Panc1 (cell line): ENCODE data around the gene MEMO1. TPM values are rescaled to one million over a fixed set of nuclear protein-coding genes. Genes with fewer than 3 reads are reported as not detected.

Source experiments
- ATAC-seq: fragments of 200-7000 bp; cut with Tn5 transposase; 2 replicates; pipeline ENCODE4 v1.9.1; 2020; ENCODE audit warnings: mild to moderate bottlenecking, moderate library complexity
- BruUV-seq: library from RNA; stranded (reverse); fragments of 400-500 nt; replicated peaks from 2 replicates; lab custom pipeline; 2021; lab: Mats Ljungman, UMichigan
- CTCF ChIA-PET: fragments of 300-600 bp; sonication (Branson Sonifier 250); formaldehyde crosslinking; loops from one replicate; lab custom pipeline; 2022; ENCODE audit warnings: antibody characterized with exemption; lab: Charles Lee
- POLR2A ChIA-PET: fragments of 300-600 bp; sonication (Branson Sonifier 250); formaldehyde crosslinking; loops from one replicate; lab custom pipeline; 2022; ENCODE audit warnings: antibody characterized with exemption; lab: Charles Lee
- DNase-seq: peaks from one replicate; pipeline ENCODE4 v3.0.0-alpha.2; 2010; ENCODE audit warnings: low read depth, low spot score
- H3K27ac ChIP-seq: 2 replicates; pipeline ENCODE4 v1.5.1; 2011; ENCODE audit warnings: mild to moderate bottlenecking, low read length, inconsistent platforms
- H3K27me3 ChIP-seq: fragments of 200-500 bp; sonication (Bioruptor generic); 2 replicates; pipeline ENCODE4 v1.6.0; 2014; ENCODE audit warnings: low read length, inconsistent platforms; ENCODE audit not compliant: control insufficient read depth, insufficient read depth
- H3K36me3 ChIP-seq: fragments of 200-500 bp; sonication (Bioruptor generic); 2 replicates; pipeline ENCODE4 v1.5.1; 2014; ENCODE audit warnings: inconsistent platforms, mild to moderate bottlenecking, low read length, moderate library complexity; ENCODE audit not compliant: control insufficient read depth, insufficient read depth
- H3K4me1 ChIP-seq: 2 replicates; pipeline ENCODE4 v1.5.1; 2011; ENCODE audit warnings: inconsistent platforms, mild to moderate bottlenecking, low read length, moderate library complexity; ENCODE audit not compliant: control insufficient read depth, insufficient read depth
- H3K4me3 ChIP-seq, 2 experiments: 2 replicates each; pipeline ENCODE4 v1.5.1; 2011 to 2012; ENCODE audit warnings: low read depth in 2 of 2, low read length in 2 of 2, mild to moderate bottlenecking in 2 of 2, inconsistent platforms in 1 of 2, moderate library complexity in 1 of 2
- H3K9me3 ChIP-seq: fragments of 200-500 bp; sonication (Bioruptor generic); 2 replicates; pipeline ENCODE4 v1.5.1; 2014; ENCODE audit warnings: low read depth, mild to moderate bottlenecking, inconsistent platforms, low read length, moderate library complexity; ENCODE audit not compliant: control insufficient read depth, insufficient read depth
- POLR2AphosphoS5 ChIP-seq: IDR thresholded peaks from 2 replicates; pipeline ENCODE4 v1.6.1; 2012; ENCODE audit warnings: mild to moderate bottlenecking, low read depth, low read length, moderate library complexity
- SIN3A ChIP-seq: IDR thresholded peaks from 2 replicates; pipeline ENCODE4 v1.6.1; 2012; ENCODE audit warnings: low read depth, mild to moderate bottlenecking, low read length, moderate library complexity, borderline replicate concordance; ENCODE audit not compliant: insufficient read depth
- TCF7L2 ChIP-seq: IDR thresholded peaks from 2 replicates; pipeline ENCODE4 v1.6.1; 2011; ENCODE audit warnings: mild to moderate bottlenecking, low read depth, low read length, inconsistent platforms
- in situ Hi-C: cut with HindIII; loops from 2 replicates; pipeline ENCODE4 v1.10.0; 2016; ENCODE audit warnings: low sequenced_read_pairs, low pct_unique_long_range_greater_than_20kb
- intact Hi-C: fragments of 100-400 bp; cut with micrococcal nuclease; formaldehyde crosslinking; loops from one replicate; pipeline ENCODE4 v1.10.0; 2022; ENCODE audit not compliant: unreplicated experiment
- total RNA-seq: library from RNA; stranded (reverse); gene quantifications from one replicate; pipeline ENCODE4 v1.2.1, GENCODE V29; 2021; ENCODE audit not compliant: unreplicated experiment
- TF ChIP-seq, protein P1 (sequence below): fragments of 450-650 bp; IDR thresholded peaks from 2 replicates; pipeline ENCODE4 v1.5.1; 2017; ENCODE audit warnings: mild to moderate bottlenecking
- TF ChIP-seq, protein P2 (sequence below), 2 experiments: IDR thresholded peaks; 2 replicates each; pipeline ENCODE4 v1.6.1; 2011 to 2012; ENCODE audit warnings: low read depth in 2 of 2, control low read depth in 1 of 2, low read length in 1 of 2, mild to moderate bottlenecking in 1 of 2, moderate library complexity in 1 of 2; ENCODE audit not compliant: insufficient read depth in 1 of 2

MEMO1 gene
- total RNA-seq, 1 experiment from 2014 or later, result 60.8 TPM

GRCh38 chr2:31986906-31987305, 23.9 kb downstream of the MEMO1 start:
- in situ Hi-C loops, result no loop called here

GRCh38 chr2:31983762-31984467, 26.9 kb downstream of the MEMO1 start:
- no peak for ATAC-seq
- intact Hi-C loops, result no loop called here
- H3K9me3 ChIP-seq, result no peaks in the 10 kb centered on the region
- H3K4me1 ChIP-seq, result peaks cover 4% of the 10 kb centered on the region; the same call in 1 of the 2 replicates
- ChIA-PET CTCF (no interaction called here), POLR2A (no interaction called here)
- H3K4me3 ChIP-seq, result no peak overlapping the region
- DNase-seq, result no peak
- in situ Hi-C loops, result no loop called here
- H3K36me3 ChIP-seq, result no peaks in the 10 kb centered on the region
- H3K27me3 ChIP-seq, result no peaks in the 10 kb centered on the region
- BruUV-seq, result no TSS peak
- no peak overlapping the region for H3K27ac ChIP-seq
- TF ChIP-seq, protein P1, sequence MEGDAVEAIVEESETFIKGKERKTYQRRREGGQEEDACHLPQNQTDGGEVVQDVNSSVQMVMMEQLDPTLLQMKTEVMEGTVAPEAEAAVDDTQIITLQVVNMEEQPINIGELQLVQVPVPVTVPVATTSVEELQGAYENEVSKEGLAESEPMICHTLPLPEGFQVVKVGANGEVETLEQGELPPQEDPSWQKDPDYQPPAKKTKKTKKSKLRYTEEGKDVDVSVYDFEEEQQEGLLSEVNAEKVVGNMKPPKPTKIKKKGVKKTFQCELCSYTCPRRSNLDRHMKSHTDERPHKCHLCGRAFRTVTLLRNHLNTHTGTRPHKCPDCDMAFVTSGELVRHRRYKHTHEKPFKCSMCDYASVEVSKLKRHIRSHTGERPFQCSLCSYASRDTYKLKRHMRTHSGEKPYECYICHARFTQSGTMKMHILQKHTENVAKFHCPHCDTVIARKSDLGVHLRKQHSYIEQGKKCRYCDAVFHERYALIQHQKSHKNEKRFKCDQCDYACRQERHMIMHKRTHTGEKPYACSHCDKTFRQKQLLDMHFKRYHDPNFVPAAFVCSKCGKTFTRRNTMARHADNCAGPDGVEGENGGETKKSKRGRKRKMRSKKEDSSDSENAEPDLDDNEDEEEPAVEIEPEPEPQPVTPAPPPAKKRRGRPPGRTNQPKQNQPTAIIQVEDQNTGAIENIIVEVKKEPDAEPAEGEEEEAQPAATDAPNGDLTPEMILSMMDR, result no peak
- TF ChIP-seq, protein P2, sequence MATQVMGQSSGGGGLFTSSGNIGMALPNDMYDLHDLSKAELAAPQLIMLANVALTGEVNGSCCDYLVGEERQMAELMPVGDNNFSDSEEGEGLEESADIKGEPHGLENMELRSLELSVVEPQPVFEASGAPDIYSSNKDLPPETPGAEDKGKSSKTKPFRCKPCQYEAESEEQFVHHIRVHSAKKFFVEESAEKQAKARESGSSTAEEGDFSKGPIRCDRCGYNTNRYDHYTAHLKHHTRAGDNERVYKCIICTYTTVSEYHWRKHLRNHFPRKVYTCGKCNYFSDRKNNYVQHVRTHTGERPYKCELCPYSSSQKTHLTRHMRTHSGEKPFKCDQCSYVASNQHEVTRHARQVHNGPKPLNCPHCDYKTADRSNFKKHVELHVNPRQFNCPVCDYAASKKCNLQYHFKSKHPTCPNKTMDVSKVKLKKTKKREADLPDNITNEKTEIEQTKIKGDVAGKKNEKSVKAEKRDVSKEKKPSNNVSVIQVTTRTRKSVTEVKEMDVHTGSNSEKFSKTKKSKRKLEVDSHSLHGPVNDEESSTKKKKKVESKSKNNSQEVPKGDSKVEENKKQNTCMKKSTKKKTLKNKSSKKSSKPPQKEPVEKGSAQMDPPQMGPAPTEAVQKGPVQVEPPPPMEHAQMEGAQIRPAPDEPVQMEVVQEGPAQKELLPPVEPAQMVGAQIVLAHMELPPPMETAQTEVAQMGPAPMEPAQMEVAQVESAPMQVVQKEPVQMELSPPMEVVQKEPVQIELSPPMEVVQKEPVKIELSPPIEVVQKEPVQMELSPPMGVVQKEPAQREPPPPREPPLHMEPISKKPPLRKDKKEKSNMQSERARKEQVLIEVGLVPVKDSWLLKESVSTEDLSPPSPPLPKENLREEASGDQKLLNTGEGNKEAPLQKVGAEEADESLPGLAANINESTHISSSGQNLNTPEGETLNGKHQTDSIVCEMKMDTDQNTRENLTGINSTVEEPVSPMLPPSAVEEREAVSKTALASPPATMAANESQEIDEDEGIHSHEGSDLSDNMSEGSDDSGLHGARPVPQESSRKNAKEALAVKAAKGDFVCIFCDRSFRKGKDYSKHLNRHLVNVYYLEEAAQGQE (IDR thresholded peaks at IDR 0.05; ENCODE audit: insufficient read depth in 1 of 2, low read depth in 2 of 2, low read length in 1 of 2), result no peak
- TF ChIP-seq POLR2AphosphoS5 (no peak), TCF7L2 (no peak), SIN3A (no peak)

More at GRCh38 chr2:31986906-31987305, 23.9 kb downstream of the MEMO1 start:
- Histone ChIP-seq H3K9me3 (no peaks in the 10 kb centered on the region), H3K36me3 (no peaks in the 10 kb centered on the region), H3K4me3 (no peak overlapping the region), H3K27me3 (no peaks in the 10 kb centered on the region), H3K4me1 (peaks cover 4% of the 10 kb centered on the region; the same call in 1 of the 2 replicates), H3K27ac (no peak overlapping the region)
- TF ChIP-seq SIN3A (no peak), POLR2AphosphoS5 (no peak), TCF7L2 (no peak)
- TF ChIP-seq, protein P2 (IDR thresholded peaks at IDR 0.05; ENCODE audit: insufficient read depth in 1 of 2, low read depth in 2 of 2, low read length in 1 of 2), result no peak
- TF ChIP-seq, protein P1, result no peak
- no peak for DNase-seq
- BruUV-seq, result no TSS peak
- intact Hi-C loops, result no loop called here
- ChIA-PET CTCF (no interaction called here), POLR2A (no interaction called here)
- no peak for ATAC-seq
